ENCODE data around the gene UGT1A10. TPM values are rescaled to one million over a fixed set of nuclear protein-coding genes. Genes with fewer than 3 reads are reported as not detected.
"Not testable (repeated sequence)": the region's sequence is repeated elsewhere in the genome, so short reads cannot be mapped to it uniquely, and the experiment has no call there.

UGT1A10 gene
- total RNA-seq, 1 experiment from 2014 or later: not detected

- DNase-seq (ENCODE audit: low spot score): no peak
- in situ Hi-C loops (cut with HindIII; ENCODE audit: low sequenced_read_pairs): no loop called here
Measured at GRCh38 chr2:233714121-233714520, 77.9 kb downstream of the UGT1A10 start.

DNA sequence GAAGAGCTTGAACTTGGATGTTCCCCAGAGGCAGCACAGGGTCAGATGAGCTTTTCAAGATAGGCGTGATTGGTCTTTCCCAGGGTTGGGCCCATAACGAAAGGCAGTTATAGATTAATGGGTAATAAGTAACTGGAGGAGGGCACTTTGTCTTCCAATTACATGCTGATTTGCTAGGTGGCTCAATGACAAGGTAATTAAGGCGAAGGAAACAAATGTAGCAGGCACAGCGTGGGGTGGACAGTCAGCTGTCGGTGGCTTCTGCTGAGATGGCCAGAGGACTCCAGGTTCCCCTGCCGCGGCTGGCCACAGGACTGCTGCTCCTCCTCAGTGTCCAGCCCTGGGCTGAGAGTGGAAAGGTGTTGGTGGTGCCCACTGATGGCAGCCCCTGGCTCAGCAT, 82.3 kb downstream of the UGT1A10 start, which contains the start of gene UGT1A4:
UGT1A4 (plus strand) TSS at position 185 of the 400 bp plus-strand sequence; CDS start at position 270, 85 bp downstream.
- in situ Hi-C loops (cut with HindIII; ENCODE audit: low sequenced_read_pairs): no loop called here
- DNase-seq (ENCODE audit: low spot score): no peak

GRCh38 chr2:233728723-233729301, 92.6 kb downstream of the UGT1A10 start, which contains the start of gene UGT1A3:
UGT1A3 (plus strand) TSS chr2:233729042; CDS start chr2:233729127, 85 bp downstream.
- in situ Hi-C loops (cut with HindIII; ENCODE audit: low sequenced_read_pairs): no loop called here
- DNase-seq (ENCODE audit: low spot score): no peak

GRCh38 chr2:233736868-233737653, 100.8 kb downstream of the UGT1A10 start:
- in situ Hi-C loops (cut with HindIII; ENCODE audit: low sequenced_read_pairs): not testable (repeated sequence)

GRCh38 chr2:233740870-233741269, 104.6 kb downstream of the UGT1A10 start:
- DNase-seq (ENCODE audit: low spot score): no peak
- in situ Hi-C loops (cut with HindIII; ENCODE audit: low sequenced_read_pairs): no loop called here

More at GRCh38 chr2:233736868-233737653, 100.8 kb downstream of the UGT1A10 start:
- DNase-seq (ENCODE audit: low spot score): not testable (repeated sequence)

- DNase-seq (ENCODE audit: low spot score): no peak
- in situ Hi-C loops (cut with HindIII; ENCODE audit: low sequenced_read_pairs): no loop called here
Measured at GRCh38 chr2:233743464-233744259, 107.4 kb downstream of the UGT1A10 start.

GRCh38 chr2:233745073-233745755, 109.0 kb downstream of the UGT1A10 start:
- DNase-seq (ENCODE audit: low spot score): no peak
- in situ Hi-C loops (cut with HindIII; ENCODE audit: low sequenced_read_pairs): no loop called here

GRCh38 chr2:233745838-233746237, 109.6 kb downstream of the UGT1A10 start:
- DNase-seq (ENCODE audit: low spot score); in situ Hi-C loops (cut with HindIII; ENCODE audit: low sequenced_read_pairs): not testable (repeated sequence)

DNA sequence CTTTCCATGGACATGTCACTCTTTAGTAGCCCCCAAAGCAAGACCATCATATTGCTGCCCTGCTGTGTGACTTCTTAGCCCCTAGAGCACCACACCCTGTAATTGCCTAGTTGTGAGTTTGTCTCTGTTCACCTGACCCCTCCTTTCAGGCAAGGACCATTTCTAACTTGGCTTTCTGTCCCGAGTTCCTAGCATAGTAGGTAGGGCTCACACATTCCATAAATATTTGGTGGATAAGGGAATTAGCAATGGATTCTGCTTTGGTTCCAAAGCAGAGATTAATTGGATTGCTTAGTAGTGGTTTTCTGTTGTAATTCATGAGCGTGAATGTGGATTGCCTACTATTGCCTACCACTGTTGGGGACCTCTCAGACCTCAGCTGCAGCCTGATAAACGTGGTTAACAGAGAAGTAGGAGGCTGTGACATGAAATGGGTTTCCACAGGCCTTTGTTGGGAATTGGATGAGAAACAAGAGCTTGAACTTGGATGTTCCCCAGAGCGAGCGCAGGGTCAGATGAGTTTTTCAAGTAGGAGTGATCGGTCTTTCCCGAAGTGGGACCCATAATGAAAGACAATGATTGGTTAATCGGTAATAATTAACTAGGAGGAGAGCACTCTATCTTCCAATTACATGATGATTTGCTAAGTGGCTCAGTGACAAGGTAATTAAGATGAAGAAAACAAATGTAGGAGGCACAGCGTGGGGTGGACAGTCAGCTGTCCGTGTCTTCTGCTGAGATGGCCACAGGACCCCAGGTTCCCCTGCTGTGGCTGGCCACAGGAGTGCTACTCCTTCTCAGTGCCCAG, 110.4 kb downstream of the UGT1A10 start:
- no peak for DNase-seq (ENCODE audit: low spot score)
- in situ Hi-C loops (cut with HindIII; ENCODE audit: low sequenced_read_pairs): no loop called here

DNA sequence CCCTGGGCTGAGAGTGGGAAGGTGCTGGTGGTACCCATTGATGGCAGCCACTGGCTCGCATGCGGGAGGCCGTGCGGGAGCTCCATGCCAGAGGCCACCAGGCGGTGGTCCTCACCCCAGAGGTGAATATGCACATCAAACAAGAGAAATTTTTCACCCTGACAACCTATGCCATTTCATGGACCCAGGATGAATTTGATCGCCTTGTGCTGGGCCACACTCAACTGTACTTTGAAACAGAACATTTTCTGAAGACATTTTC, 111.0 kb downstream of the UGT1A10 start:
- DNase-seq (ENCODE audit: low spot score): no peak

DNA sequence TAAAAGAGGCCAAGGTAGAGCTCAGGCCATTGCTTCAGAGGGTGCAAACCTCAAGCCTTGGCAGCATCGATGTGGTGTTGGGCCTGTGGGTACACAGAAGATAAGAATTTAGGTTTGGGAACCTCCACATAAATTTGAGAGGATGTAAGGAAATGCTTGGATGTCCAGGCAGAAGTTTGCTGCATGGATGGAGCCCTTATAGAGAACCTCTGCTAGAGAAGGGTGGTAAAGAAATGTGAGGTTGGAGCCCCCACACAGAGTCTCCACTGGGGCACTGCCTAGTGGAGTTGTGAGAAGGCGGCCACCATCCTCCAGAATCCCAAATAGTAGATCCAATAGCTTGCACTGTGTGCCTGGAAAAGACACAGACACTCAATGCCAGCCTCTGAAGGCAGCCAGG, 114.4 kb downstream of the UGT1A10 start:
- DNase-seq (ENCODE audit: low spot score); in situ Hi-C loops (cut with HindIII; ENCODE audit: low sequenced_read_pairs): not testable (repeated sequence)

More for the DNA sequence above, 111.0 kb downstream of the UGT1A10 start:
- in situ Hi-C loops (cut with HindIII; ENCODE audit: low sequenced_read_pairs): no loop called here

DNA sequence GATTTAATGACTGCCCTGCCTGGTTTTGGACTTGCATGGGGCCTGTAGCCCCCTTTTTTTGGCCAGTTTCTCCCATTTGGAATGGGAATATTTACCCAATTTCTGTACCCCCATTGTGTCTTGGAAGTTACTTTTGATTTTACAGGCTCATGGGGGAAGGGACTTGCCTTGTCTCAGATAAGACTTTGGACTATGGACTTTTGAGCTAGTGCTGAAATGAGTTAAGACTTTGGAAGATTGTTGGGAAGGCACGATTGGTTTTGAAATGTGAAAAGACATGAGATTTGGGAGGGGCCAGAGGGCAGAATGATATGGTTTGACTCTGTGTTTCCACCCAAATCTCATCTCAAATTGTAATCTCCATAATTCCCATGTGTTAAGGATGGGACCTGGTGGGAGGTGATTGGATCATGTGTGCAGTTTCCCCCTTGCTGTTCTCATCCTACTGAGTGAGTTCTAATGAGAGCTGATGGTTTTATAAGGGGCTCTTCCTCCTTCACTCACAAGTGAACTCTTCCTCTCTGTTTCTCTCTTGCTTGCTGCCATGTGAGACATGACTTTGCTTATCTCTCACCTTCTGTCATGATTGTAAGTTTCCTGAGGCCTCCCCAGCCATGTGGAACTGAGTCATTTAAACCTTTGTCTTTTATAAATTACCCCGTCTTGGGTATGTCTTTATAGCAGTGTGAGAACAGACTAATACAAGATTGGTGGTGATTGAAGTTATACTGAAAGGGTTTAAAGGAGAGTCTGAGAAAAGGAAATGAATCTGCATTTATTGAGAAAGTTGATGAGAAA, 115.2 kb downstream of the UGT1A10 start:
- in situ Hi-C loops (cut with HindIII; ENCODE audit: low sequenced_read_pairs); DNase-seq (ENCODE audit: low spot score): not testable (repeated sequence)

GRCh38 chr2:233754872-233755611, 118.8 kb downstream of the UGT1A10 start:
- in situ Hi-C loops (cut with HindIII; ENCODE audit: low sequenced_read_pairs): no loop called here
- DNase-seq (ENCODE audit: low spot score): no peak

GRCh38 chr2:233756429-233757081, 120.3 kb downstream of the UGT1A10 start:
- DNase-seq (ENCODE audit: low spot score): no peak
- in situ Hi-C loops (cut with HindIII; ENCODE audit: low sequenced_read_pairs): no loop called here

GRCh38 chr2:233758141-233758540, 121.9 kb downstream of the UGT1A10 start:
- in situ Hi-C loops (cut with HindIII; ENCODE audit: low sequenced_read_pairs): no loop called here
- no peak for DNase-seq (ENCODE audit: low spot score)

- no peak for DNase-seq (ENCODE audit: low spot score)
- in situ Hi-C loops (cut with HindIII; ENCODE audit: low sequenced_read_pairs): no loop called here
Measured at GRCh38 chr2:233758849-233759248, 122.6 kb downstream of the UGT1A10 start.

- no peak for DNase-seq (ENCODE audit: low spot score)
- in situ Hi-C loops (cut with HindIII; ENCODE audit: low sequenced_read_pairs): no loop called here
Measured at GRCh38 chr2:233760043-233760442, 123.8 kb downstream of the UGT1A10 start, which contains the start of gene UGT1A1. UGT1A1 (plus strand) TSS chr2:233760270; CDS start chr2:233760288, 18 bp downstream.
